HG03442 (cell line): ENCODE measurements around the gene PRRG2.
"Not testable (repeated sequence)": the region's sequence is repeated elsewhere in the genome, so short reads cannot be mapped to it uniquely, and the experiment has no call there.

Experiments
- ATAC-seq: cut with Tn5 transposase; IDR thresholded peaks from one replicate; pipeline ENCODE4 v1.9.1; 2021; ENCODE audit warnings: mild to moderate bottlenecking, moderate library complexity; ENCODE audit not compliant: unreplicated experiment

PRRG2 gene

GRCh38 chr19:49599378-49600295 is 18.5 kb downstream of the PRRG2 start:
- no peak for ATAC-seq

- no peak for ATAC-seq
Observed at GRCh38 chr19:49601482-49602038, 20.4 kb downstream of the PRRG2 start.

- ATAC-seq: no peak
Observed at GRCh38 chr19:49602806-49603205, 21.7 kb downstream of the PRRG2 start.

GRCh38 chr19:49605605-49606004 is 24.5 kb downstream of the PRRG2 start:
- ATAC-seq: no peak

GRCh38 chr19:49609499-49610092 is 28.5 kb downstream of the PRRG2 start:
- no peak for ATAC-seq

GRCh38 chr19:49613374-49613773 is 32.3 kb downstream of the PRRG2 start:
- ATAC-seq: no peak

- ATAC-seq: no peak
Observed at GRCh38 chr19:49614096-49614833, 33.1 kb downstream of the PRRG2 start.

GRCh38 chr19:49615861-49616260 is 34.7 kb downstream of the PRRG2 start:
- no peak for ATAC-seq

- no peak for ATAC-seq
Observed at GRCh38 chr19:49616532-49616931, 35.4 kb downstream of the PRRG2 start.

- ATAC-seq: no peak
Observed at GRCh38 chr19:49616945-49617344, 35.8 kb downstream of the PRRG2 start.

- not testable (repeated sequence) for ATAC-seq
Observed at GRCh38 chr19:49617860-49618259, 36.7 kb downstream of the PRRG2 start.

- no peak for ATAC-seq
Observed at GRCh38 chr19:49624967-49625910, 44.1 kb downstream of the PRRG2 start.

- no peak for ATAC-seq
Observed at GRCh38 chr19:49626226-49626625, 45.1 kb downstream of the PRRG2 start.

- no peak for ATAC-seq
Observed at GRCh38 chr19:49629659-49630058, 48.5 kb downstream of the PRRG2 start.

- ATAC-seq: no peak
Observed at GRCh38 chr19:49631014-49631588, 50.0 kb downstream of the PRRG2 start.

- no peak for ATAC-seq
Observed at GRCh38 chr19:49631610-49632192, 50.6 kb downstream of the PRRG2 start.

- ATAC-seq: no peak
Observed at GRCh38 chr19:49632576-49632975, 51.5 kb downstream of the PRRG2 start.

- not testable (repeated sequence) for ATAC-seq
Observed at GRCh38 chr19:49633273-49633672, 52.2 kb downstream of the PRRG2 start.

- ATAC-seq: no peak
Observed at GRCh38 chr19:49635530-49636232, 54.6 kb downstream of the PRRG2 start.
